ENCODE data around the gene PTPN22. TPM values are rescaled to one million over a fixed set of nuclear protein-coding genes. Genes with fewer than 3 reads are reported as not detected.

The PTPN22 gene
- total RNA-seq, 1 donor from 2014 or later, result 0.82 TPM

GRCh38 chr1:113768916-113769600, 102.5 kb downstream of the PTPN22 start:
- DNase-seq (ENCODE audit: low spot score in 2 of 2), result no peak
- no peak for FAIRE-seq

GRCh38 chr1:113765306-113766230, 105.9 kb downstream of the PTPN22 start:
- DNase-seq (ENCODE audit: low spot score in 2 of 2), result no peak
- no peak for FAIRE-seq

Other genes with a start within 250 kb of the PTPN22 start
- 33.0 TPM for gene PHTF1, start 112.2 kb downstream of the PTPN22 start, total RNA-seq
- 66.0 TPM for gene RSBN1, start 59.2 kb downstream of the PTPN22 start, total RNA-seq
- 0.82 TPM for gene BCL2L15, start 15.9 kb upstream of the PTPN22 start, total RNA-seq
- gene AP4B1, start 33.1 kb upstream of the PTPN22 start, total RNA-seq, result 27.3 TPM
- 6.5 TPM for gene DCLRE1B, start 33.6 kb upstream of the PTPN22 start, total RNA-seq
- 35.5 TPM for gene HIPK1, start 57.6 kb upstream of the PTPN22 start, total RNA-seq
- gene OLFML3, start 107.8 kb upstream of the PTPN22 start, total RNA-seq, result 17.5 TPM